Left kidney (tissue), 2 donors: ENCODE data around the gene KIF3C. TPM values are rescaled to one million over a fixed set of nuclear protein-coding genes. Genes with fewer than 3 reads are reported as not detected.
A peak's percentile ranks its signal among the peaks of the same experiment; 100 is the strongest.

Source experiments
- DNase-seq: peaks from one replicate; pipeline ENCODE4 v3.0.0-alpha.2; 2013
- polyA plus RNA-seq: library from polyadenylated mRNA; unstranded; fragments of 120-200 nt; gene quantifications from one replicate; pipeline ENCODE4 v1.2.1, GENCODE V29; 2013; ENCODE audit not compliant: insufficient read length

Gene KIF3C
- polyA plus RNA-seq, 1 donor = 16.8 TPM

GRCh38 chr2:25877431-25878360 lies 104.6 kb downstream of the KIF3C start:
- peak; percentile 53 for DNase-seq

Other genes with a start within 250 kb of the KIF3C start
- gene ASXL2, start 104.0 kb downstream of the KIF3C start, polyA plus RNA-seq = 23.2 TPM
- gene RAB10, start 51.6 kb upstream of the KIF3C start, polyA plus RNA-seq = 157 TPM
- gene GAREM2, start 190.6 kb upstream of the KIF3C start, polyA plus RNA-seq = 6.7 TPM